ENCODE measurements around the gene GULP1. TPM values are rescaled to one million over a fixed set of nuclear protein-coding genes. Genes with fewer than 3 reads are reported as not detected.

The GULP1 gene
- total RNA-seq, 2 donors from 2014 or later: 15.3 to 26.5 TPM

DNA sequence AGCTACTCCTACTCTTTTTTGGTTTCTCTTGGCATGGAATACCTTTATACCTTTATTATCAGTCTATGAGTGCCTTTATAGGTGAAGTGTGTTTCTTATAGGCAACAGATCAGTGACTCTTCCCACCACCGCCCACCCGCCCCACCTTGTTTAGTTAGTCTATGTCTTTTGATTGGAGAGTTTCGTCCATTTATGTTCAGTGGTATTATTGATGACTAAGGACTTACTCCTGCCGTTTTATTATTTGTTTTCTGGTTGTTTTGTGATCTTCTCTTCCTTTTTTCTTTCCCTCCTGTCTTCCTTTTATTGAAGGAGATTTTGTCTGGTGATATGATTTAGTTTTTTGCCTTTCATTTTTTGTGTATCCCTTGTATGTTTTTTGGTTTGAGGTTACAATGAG is 179.5 kb downstream of the GULP1 start:
- H3K4me1 Mint-ChIP-seq: peaks cover 22% of the 10 kb centered on the region
- H3K9me3 Mint-ChIP-seq: peaks cover 14% of the 10 kb centered on the region
- Histone ChIP-seq H3K9ac (ENCODE audit: extremely low read depth, low read length, poor library complexity, severe bottlenecking) (no peak overlapping the region), H3K4me1 (ENCODE audit: control insufficient read depth, insufficient read depth, low read length) (no peaks in the 10 kb centered on the region), H3K27me3 (ENCODE audit: control insufficient read depth, insufficient read depth, low read length, poor library complexity, severe bottlenecking) (no peaks in the 10 kb centered on the region), H3K36me3 (ENCODE audit: control insufficient read depth, insufficient read depth, low read length) (no peaks in the 10 kb centered on the region), H3K4me3 (ENCODE audit: low read length) (no peak overlapping the region), H3K27ac (ENCODE audit: low read depth, low read length) (no peak overlapping the region), H3K9me3 (ENCODE audit: control insufficient read depth, low read length) (peaks cover 19% of the 10 kb centered on the region)
- no peak overlapping the region for H3K4me3 Mint-ChIP-seq
- H3K27me3 Mint-ChIP-seq (ENCODE audit: insufficient read depth): no peaks in the 10 kb centered on the region
- no peak overlapping the region for H3K27ac Mint-ChIP-seq
- peaks cover 2% of the 10 kb centered on the region for H3K36me3 Mint-ChIP-seq (ENCODE audit: low read depth)
- WGBS, 2 experiments (ENCODE audit: insufficient coverage in 1 of 2, insufficient read length in 1 of 2): 96% methylated on average over 3 of the region's 4 CpGs; no CpG with 5 or more reads in 1 of the 2 experiments
- no peak for DNase-seq
- TF ChIP-seq, protein P1, sequence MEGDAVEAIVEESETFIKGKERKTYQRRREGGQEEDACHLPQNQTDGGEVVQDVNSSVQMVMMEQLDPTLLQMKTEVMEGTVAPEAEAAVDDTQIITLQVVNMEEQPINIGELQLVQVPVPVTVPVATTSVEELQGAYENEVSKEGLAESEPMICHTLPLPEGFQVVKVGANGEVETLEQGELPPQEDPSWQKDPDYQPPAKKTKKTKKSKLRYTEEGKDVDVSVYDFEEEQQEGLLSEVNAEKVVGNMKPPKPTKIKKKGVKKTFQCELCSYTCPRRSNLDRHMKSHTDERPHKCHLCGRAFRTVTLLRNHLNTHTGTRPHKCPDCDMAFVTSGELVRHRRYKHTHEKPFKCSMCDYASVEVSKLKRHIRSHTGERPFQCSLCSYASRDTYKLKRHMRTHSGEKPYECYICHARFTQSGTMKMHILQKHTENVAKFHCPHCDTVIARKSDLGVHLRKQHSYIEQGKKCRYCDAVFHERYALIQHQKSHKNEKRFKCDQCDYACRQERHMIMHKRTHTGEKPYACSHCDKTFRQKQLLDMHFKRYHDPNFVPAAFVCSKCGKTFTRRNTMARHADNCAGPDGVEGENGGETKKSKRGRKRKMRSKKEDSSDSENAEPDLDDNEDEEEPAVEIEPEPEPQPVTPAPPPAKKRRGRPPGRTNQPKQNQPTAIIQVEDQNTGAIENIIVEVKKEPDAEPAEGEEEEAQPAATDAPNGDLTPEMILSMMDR (conservative IDR thresholded peaks at IDR 0.05): no peak

DNA sequence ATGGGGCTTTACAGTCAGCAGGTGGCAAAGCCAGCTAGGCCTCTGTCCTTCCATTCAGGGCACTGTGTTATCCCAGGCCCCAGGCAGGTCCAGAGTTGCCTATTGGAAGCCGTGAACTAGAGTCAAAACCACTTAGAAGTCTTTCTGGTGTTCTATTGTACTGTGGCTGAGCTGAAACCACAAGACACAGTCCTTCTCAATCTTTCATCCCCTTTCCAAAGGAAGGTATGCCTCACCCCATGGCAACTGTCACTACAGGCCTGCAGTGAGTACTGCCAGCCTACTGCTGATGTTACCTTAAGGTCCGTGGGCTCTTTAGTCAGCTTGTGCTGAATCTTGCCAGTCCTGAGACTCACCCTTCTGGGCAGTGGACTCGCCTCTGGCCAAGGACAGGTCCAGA is 181.6 kb downstream of the GULP1 start:
- TF ChIP-seq, protein P1 (conservative IDR thresholded peaks at IDR 0.05): no peak
- Histone ChIP-seq H3K27ac (ENCODE audit: low read depth, low read length) (no peak overlapping the region), H3K4me1 (ENCODE audit: control insufficient read depth, insufficient read depth, low read length) (no peaks in the 10 kb centered on the region), H3K9ac (ENCODE audit: extremely low read depth, low read length, poor library complexity, severe bottlenecking) (no peak overlapping the region), H3K27me3 (ENCODE audit: control insufficient read depth, insufficient read depth, low read length, poor library complexity, severe bottlenecking) (no peaks in the 10 kb centered on the region), H3K4me3 (ENCODE audit: low read length) (no peak overlapping the region), H3K36me3 (ENCODE audit: control insufficient read depth, insufficient read depth, low read length) (no peaks in the 10 kb centered on the region), H3K9me3 (ENCODE audit: control insufficient read depth, low read length) (peaks cover 19% of the 10 kb centered on the region)
- Mint-ChIP-seq H3K9me3 (peaks cover 14% of the 10 kb centered on the region), H3K27ac (peak overlapping the region; percentile 7), H3K36me3 (ENCODE audit: low read depth) (peaks cover 2% of the 10 kb centered on the region), H3K4me3 (no peak overlapping the region), H3K4me1 (peaks cover 37% of the 10 kb centered on the region), H3K27me3 (ENCODE audit: insufficient read depth) (no peaks in the 10 kb centered on the region)
- 94 to 100% methylated on average over 1 to 3 of the region's 3 CpGs for WGBS, 2 experiments (ENCODE audit: insufficient coverage in 1 of 2, insufficient read length in 1 of 2)
- peak; percentile 44 for DNase-seq

DNA sequence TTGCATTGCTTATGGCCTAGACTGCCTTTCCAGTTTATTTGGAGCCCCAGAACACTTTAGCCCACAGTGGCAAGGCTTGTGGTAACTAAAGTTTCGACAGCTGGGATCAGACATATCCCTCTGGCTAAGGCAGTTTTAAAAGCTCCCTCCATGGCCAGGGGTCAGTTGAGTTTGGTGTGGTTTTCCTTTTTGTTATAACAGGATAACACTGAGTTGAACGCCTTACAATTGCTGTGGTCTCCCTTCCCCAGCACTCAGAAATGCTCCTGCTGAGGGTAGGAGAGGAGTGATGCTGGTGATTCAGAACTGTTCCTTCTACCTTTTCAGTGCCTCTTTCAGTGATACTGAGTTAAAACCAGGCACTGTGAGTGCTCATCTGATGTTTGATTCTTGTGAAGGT is 182.6 kb downstream of the GULP1 start:
- Histone ChIP-seq H3K27ac (ENCODE audit: low read depth, low read length) (no peak overlapping the region), H3K4me3 (ENCODE audit: low read length) (no peak overlapping the region), H3K9me3 (ENCODE audit: control insufficient read depth, low read length) (peaks cover 19% of the 10 kb centered on the region), H3K9ac (ENCODE audit: extremely low read depth, low read length, poor library complexity, severe bottlenecking) (no peak overlapping the region), H3K27me3 (ENCODE audit: control insufficient read depth, insufficient read depth, low read length, poor library complexity, severe bottlenecking) (no peaks in the 10 kb centered on the region), H3K36me3 (ENCODE audit: control insufficient read depth, insufficient read depth, low read length) (no peaks in the 10 kb centered on the region), H3K4me1 (ENCODE audit: control insufficient read depth, insufficient read depth, low read length) (no peaks in the 10 kb centered on the region)
- Mint-ChIP-seq H3K27ac (no peak overlapping the region), H3K9me3 (peaks cover 13% of the 10 kb centered on the region), H3K4me1 (peaks cover 45% of the 10 kb centered on the region), H3K4me3 (no peak overlapping the region), H3K36me3 (ENCODE audit: low read depth) (peaks cover 2% of the 10 kb centered on the region), H3K27me3 (ENCODE audit: insufficient read depth) (no peaks in the 10 kb centered on the region)
- no peak for DNase-seq
- 85% methylated on average over 2 of the region's 2 CpGs; no CpG with 5 or more reads in 1 of the 2 experiments for WGBS, 2 experiments (ENCODE audit: insufficient coverage in 1 of 2, insufficient read length in 1 of 2)
- TF ChIP-seq, protein P1 (conservative IDR thresholded peaks at IDR 0.05): no peak

Data from endodermal cell (in vitro differentiated cells).